GM12865 (cell line): ENCODE measurements around the gene SUGCT.

Source experiments
- DNase-seq: peaks from one replicate; pipeline ENCODE4 v3.0.0; 2010; ENCODE audit warnings: low read depth
- H3K4me3 ChIP-seq: 2 replicates; pipeline ENCODE4 v1.5.1; 2011; ENCODE audit warnings: mild to moderate bottlenecking, low read depth, low read length, control low read depth
- CTCF ChIP-seq: IDR thresholded peaks from 2 replicates; pipeline ENCODE4 v1.5.1; 2011; ENCODE audit warnings: low read length, control low read depth, low read depth, inconsistent platforms; ENCODE audit not compliant: insufficient read depth; ENCODE audit errors: missing control alignments

SUGCT gene

GRCh38 chr7:40516376-40516775 is 381.6 kb downstream of the SUGCT start:
- no peak for DNase-seq
- no peak overlapping the region for H3K4me3 ChIP-seq
- TF ChIP-seq CTCF: no peak

GRCh38 chr7:40519009-40519408 is 384.2 kb downstream of the SUGCT start:
- H3K4me3 ChIP-seq: no peak overlapping the region
- TF ChIP-seq CTCF: no peak
- DNase-seq: no peak

GRCh38 chr7:40520986-40521738 is 386.4 kb downstream of the SUGCT start:
- no peak overlapping the region for H3K4me3 ChIP-seq
- no peak for TF ChIP-seq CTCF
- DNase-seq: no peak

GRCh38 chr7:40525764-40526163 is 391.0 kb downstream of the SUGCT start:
- no peak overlapping the region for H3K4me3 ChIP-seq
- no peak for DNase-seq
- TF ChIP-seq CTCF: no peak

- no peak for TF ChIP-seq CTCF
- no peak for DNase-seq
- no peak overlapping the region for H3K4me3 ChIP-seq
These were observed 392.3 kb downstream of the SUGCT start for GRCh38 chr7:40526951-40527715.

- H3K4me3 ChIP-seq: no peak overlapping the region
- no peak for DNase-seq
- no peak for TF ChIP-seq CTCF
These were observed 392.9 kb downstream of the SUGCT start for GRCh38 chr7:40527723-40528122.
